Measurements from ENCODE around the gene ALKBH5. TPM values are rescaled to one million over a fixed set of nuclear protein-coding genes. Genes with fewer than 3 reads are reported as not detected.

Gene ALKBH5
- polyA plus RNA-seq, 3 donors = 50.4 to 79.1 (median 78.9) TPM

- Mint-ChIP-seq H3K4me3 (no peak overlapping the region), H3K9me3 (peaks cover 0 to 2% (median 0%) of the 10 kb centered on the region in 7 donors), H3K27me3 (ENCODE audit: low read depth in 3 of 3) (peaks cover 5 to 12% (median 5%) of the 10 kb centered on the region in 3 donors), H3K36me3 (no peaks in the 10 kb centered on the region), H3K27ac (no peak overlapping the region), H3K4me1 (peaks cover 2% of the 10 kb centered on the region)
- H3K9me3 ChIP-seq (replicated peaks in 1 of 2; ENCODE audit: control insufficient read depth in 1 of 2, insufficient read depth in 1 of 2, low read length in 2 of 2) = no peaks in the 10 kb centered on the region
- no peaks in the 10 kb centered on the region for H3K4me1 ChIP-seq (ENCODE audit: control insufficient read depth in 1 of 2, insufficient read depth in 2 of 2, low read length in 2 of 2)
- no peak overlapping the region for H2AFZ ChIP-seq (ENCODE audit: insufficient read depth, low read depth, low read length, poor library complexity, severe bottlenecking)
- intact Hi-C loops (cut with micrococcal nuclease) = loop anchor here in 1 of 2 donors (5.0 kb wide), 1 partner anchor 40 kb away; no protein-coding TSS in a partner anchor
- no peak overlapping the region for H3K4me3 ChIP-seq (replicated peaks in 1 of 3; ENCODE audit: low read depth in 2 of 3, low read length in 3 of 3)
- no peak for DNase-seq
- WGBS (ENCODE audit: insufficient coverage) = 85% methylated on average over 1 of the region's 3 CpGs
- no peak overlapping the region for H3K27ac ChIP-seq (ENCODE audit: low read depth in 1 of 2, low read length in 2 of 2)
- no peaks in the 10 kb centered on the region for H4K20me1 ChIP-seq (ENCODE audit: insufficient read depth, low read length)
- no peak overlapping the region for H3K4me2 ChIP-seq (replicated peaks; ENCODE audit: extremely low read depth, low read length, poor library complexity, severe bottlenecking)
- no peaks in the 10 kb centered on the region for H3K27me3 ChIP-seq (ENCODE audit: control insufficient read depth in 2 of 2, insufficient read depth in 2 of 2, low read length in 2 of 2)
- H3K9ac ChIP-seq (ENCODE audit: insufficient read depth, low read length, poor library complexity, severe bottlenecking) = no peak overlapping the region
- TF ChIP-seq, protein P1, sequence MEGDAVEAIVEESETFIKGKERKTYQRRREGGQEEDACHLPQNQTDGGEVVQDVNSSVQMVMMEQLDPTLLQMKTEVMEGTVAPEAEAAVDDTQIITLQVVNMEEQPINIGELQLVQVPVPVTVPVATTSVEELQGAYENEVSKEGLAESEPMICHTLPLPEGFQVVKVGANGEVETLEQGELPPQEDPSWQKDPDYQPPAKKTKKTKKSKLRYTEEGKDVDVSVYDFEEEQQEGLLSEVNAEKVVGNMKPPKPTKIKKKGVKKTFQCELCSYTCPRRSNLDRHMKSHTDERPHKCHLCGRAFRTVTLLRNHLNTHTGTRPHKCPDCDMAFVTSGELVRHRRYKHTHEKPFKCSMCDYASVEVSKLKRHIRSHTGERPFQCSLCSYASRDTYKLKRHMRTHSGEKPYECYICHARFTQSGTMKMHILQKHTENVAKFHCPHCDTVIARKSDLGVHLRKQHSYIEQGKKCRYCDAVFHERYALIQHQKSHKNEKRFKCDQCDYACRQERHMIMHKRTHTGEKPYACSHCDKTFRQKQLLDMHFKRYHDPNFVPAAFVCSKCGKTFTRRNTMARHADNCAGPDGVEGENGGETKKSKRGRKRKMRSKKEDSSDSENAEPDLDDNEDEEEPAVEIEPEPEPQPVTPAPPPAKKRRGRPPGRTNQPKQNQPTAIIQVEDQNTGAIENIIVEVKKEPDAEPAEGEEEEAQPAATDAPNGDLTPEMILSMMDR (IDR thresholded peaks at IDR 0.05) = no peak
- H3K79me2 ChIP-seq (ENCODE audit: insufficient read depth, low read length) = no peaks in the 10 kb centered on the region
- no peaks in the 10 kb centered on the region for H3K36me3 ChIP-seq (replicated peaks in 1 of 2; ENCODE audit: control insufficient read depth in 1 of 2, insufficient read depth in 2 of 2, low read length in 2 of 2)
These were observed 36.6 kb upstream of the ALKBH5 start for GRCh38 chr17:18146980-18147379.

DNA sequence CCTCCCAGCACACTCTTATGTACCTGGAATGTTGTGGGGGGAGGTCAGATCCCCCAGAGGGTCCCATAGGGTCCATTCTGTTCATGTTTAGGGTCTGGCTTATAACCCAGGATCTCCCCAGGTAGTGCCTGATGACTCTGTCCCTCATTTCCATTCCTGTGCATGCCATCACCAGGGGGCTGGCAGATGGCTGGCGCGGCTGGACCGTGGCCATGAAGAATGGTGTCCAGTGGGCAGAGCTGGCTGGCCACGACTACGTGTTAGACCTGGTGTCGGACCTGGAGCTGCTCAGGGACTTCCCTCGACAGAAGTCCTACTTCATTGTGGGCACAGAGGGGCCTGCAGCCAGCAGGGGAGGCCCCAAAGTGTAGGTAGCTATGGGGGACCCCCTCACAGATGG is 35.0 kb upstream of the ALKBH5 start:
- TF ChIP-seq, protein P1 (IDR thresholded peaks at IDR 0.05) = no peak
- H4K20me1 ChIP-seq (ENCODE audit: insufficient read depth, low read length) = no peaks in the 10 kb centered on the region
- WGBS (ENCODE audit: insufficient coverage) = 95% methylated on average over 7 of the region's 7 CpGs
- Mint-ChIP-seq H3K4me3 (no peak overlapping the region), H3K36me3 (no peaks in the 10 kb centered on the region), H3K9me3 (peaks cover 0 to 2% (median 0%) of the 10 kb centered on the region in 7 donors), H3K27ac (no peak overlapping the region), H3K27me3 (ENCODE audit: low read depth in 3 of 3) (peaks cover 3 to 9% (median 8%) of the 10 kb centered on the region in 3 donors), H3K4me1 (peaks cover 13% of the 10 kb centered on the region)
- H3K4me3 ChIP-seq (replicated peaks in 1 of 3; ENCODE audit: low read depth in 2 of 3, low read length in 3 of 3) = no peak overlapping the region
- no peak overlapping the region for H3K27ac ChIP-seq (ENCODE audit: low read depth in 1 of 2, low read length in 2 of 2)
- DNase-seq = no peak
- H3K9ac ChIP-seq (ENCODE audit: insufficient read depth, low read length, poor library complexity, severe bottlenecking) = no peak overlapping the region
- H2AFZ ChIP-seq (ENCODE audit: insufficient read depth, low read depth, low read length, poor library complexity, severe bottlenecking) = no peak overlapping the region
- H3K27me3 ChIP-seq (ENCODE audit: control insufficient read depth in 2 of 2, insufficient read depth in 2 of 2, low read length in 2 of 2) = no peaks in the 10 kb centered on the region
- no peak overlapping the region for H3K4me2 ChIP-seq (replicated peaks; ENCODE audit: extremely low read depth, low read length, poor library complexity, severe bottlenecking)
- intact Hi-C loops (cut with micrococcal nuclease) = loop anchor here in 1 of 2 donors (5.0 kb wide), 1 partner anchor 39 kb away; no protein-coding TSS in a partner anchor
- H3K79me2 ChIP-seq (ENCODE audit: insufficient read depth, low read length) = no peaks in the 10 kb centered on the region
- H3K36me3 ChIP-seq (replicated peaks in 1 of 2; ENCODE audit: control insufficient read depth in 1 of 2, insufficient read depth in 2 of 2, low read length in 2 of 2) = no peaks in the 10 kb centered on the region
- H3K9me3 ChIP-seq (replicated peaks in 1 of 2; ENCODE audit: control insufficient read depth in 1 of 2, insufficient read depth in 1 of 2, low read length in 2 of 2) = no peaks in the 10 kb centered on the region
- peaks cover 8% of the 10 kb centered on the region in 2 donors for H3K4me1 ChIP-seq (ENCODE audit: control insufficient read depth in 1 of 2, insufficient read depth in 2 of 2, low read length in 2 of 2)

Measured in CD14-positive monocyte (primary cell).